Keratinocyte (primary cell): ENCODE data around the gene NKX1-2. TPM values are rescaled to one million over a fixed set of nuclear protein-coding genes. Genes with fewer than 3 reads are reported as not detected.

ENCODE experiments used
- DNase-seq: peaks from one replicate; pipeline ENCODE4 v3.0.0-alpha.2; 2011; ENCODE audit warnings: low read depth, missing footprints, low spot score
- FAIRE-seq: peaks from 2 replicates; lab custom pipeline; 2011; peaks lifted over from hg19 to GRCh38; lab: Jason Lieb, UNC
- H2AFZ ChIP-seq: 2 replicates; pipeline ENCODE4 v1.6.0; 2012; ENCODE audit warnings: low read length, control low read depth, inconsistent platforms; ENCODE audit not compliant: control insufficient read depth
- H3K27ac ChIP-seq: 2 replicates; pipeline ENCODE4 v1.5.1; 2011; ENCODE audit warnings: low read length; ENCODE audit not compliant: control insufficient read depth, insufficient read depth
- H3K27me3 ChIP-seq: 3 replicates; pipeline ENCODE4 v1.6.0; 2011; ENCODE audit warnings: low read length; ENCODE audit not compliant: control insufficient read depth, insufficient read depth; ENCODE audit errors: extremely low read depth
- H3K36me3 ChIP-seq, 2 experiments: 2 replicates in 1 of 2; 3 replicates in 1 of 2; pipeline ENCODE4 v1.5.1; 2011; ENCODE audit warnings: low read length in 2 of 2, mild to moderate bottlenecking in 1 of 2; ENCODE audit not compliant: control insufficient read depth in 2 of 2, insufficient read depth in 2 of 2; ENCODE audit errors: extremely low read depth in 1 of 2
- H3K4me1 ChIP-seq: 3 replicates; pipeline ENCODE4 v1.5.1; 2011; ENCODE audit warnings: low read length; ENCODE audit not compliant: control insufficient read depth, insufficient read depth; ENCODE audit errors: extremely low read depth
- H3K4me2 ChIP-seq: 3 replicates; pipeline ENCODE4 v1.6.0; 2011; ENCODE audit warnings: low read depth, low read length; ENCODE audit not compliant: control insufficient read depth, insufficient read depth; ENCODE audit errors: extremely low read depth
- H3K4me3 ChIP-seq, 3 experiments: fragments of 200-600 bp in 1 of 3; sonication (generic) in 1 of 3; 2 replicates in 2 of 3; 3 replicates in 1 of 3; pipeline ENCODE4 v1.5.1; 2011 to 2016; ENCODE audit warnings: low read length in 3 of 3, mild to moderate bottlenecking in 3 of 3, control low read depth in 2 of 3, inconsistent platforms in 1 of 3, low read depth in 1 of 3, mixed read lengths in 1 of 3, mixed run types in 1 of 3, moderate library complexity in 1 of 3; ENCODE audit not compliant: control insufficient read depth in 2 of 3, insufficient read depth in 2 of 3; ENCODE audit errors: extremely low read depth in 1 of 3
- H3K79me2 ChIP-seq: 2 replicates; pipeline ENCODE4 v1.6.0; 2012; ENCODE audit warnings: low read length; ENCODE audit not compliant: control insufficient read depth, insufficient read depth
- H3K9ac ChIP-seq: 3 replicates; pipeline ENCODE4 v1.6.0; 2011; ENCODE audit warnings: low read length; ENCODE audit not compliant: control insufficient read depth, insufficient read depth; ENCODE audit errors: extremely low read depth
- H3K9me1 ChIP-seq: 3 replicates; pipeline ENCODE4 v1.6.0; 2011; ENCODE audit warnings: low read length; ENCODE audit not compliant: control insufficient read depth, insufficient read depth; ENCODE audit errors: extremely low read depth
- H3K9me3 ChIP-seq: 2 replicates; pipeline ENCODE4 v1.5.1; 2012; ENCODE audit warnings: low read depth, low read length; ENCODE audit not compliant: control insufficient read depth
- H4K20me1 ChIP-seq: 3 replicates; pipeline ENCODE4 v1.6.0; 2011; ENCODE audit warnings: low read length; ENCODE audit not compliant: control insufficient read depth, insufficient read depth; ENCODE audit errors: extremely low read depth
- EZH2 ChIP-seq: IDR thresholded peaks from one replicate; pipeline ENCODE4 v1.6.1; 2012; ENCODE audit warnings: inconsistent platforms, mild to moderate bottlenecking, low read length, moderate library complexity
- dilution Hi-C: fragments of 300-500 bp; cut with MboI; formaldehyde crosslinking; loops from one replicate; pipeline ENCODE4 v1.7.0; 2020; ENCODE audit warnings: low sequenced_read_pairs; ENCODE audit not compliant: extremely low pct_ligation_motif_present
- polyA plus RNA-seq, 5 experiments: library from polyadenylated mRNA; depleted of rRNA in 3 of 5; stranded (reverse) in 3 of 5; stranded (forward) in 1 of 5; unstranded in 1 of 5; fragments of >200 nt; gene quantifications; 1 replicate in 1 of 5; 2 replicates in 3 of 5; 3 replicates in 1 of 5; pipeline versions ENCODE4 v1.2.1 to v1.2.3, GENCODE V29; 2011 to 2012; ENCODE audit warnings: missing spikeins in 2 of 5, low read depth in 1 of 5, low replicate concordance in 1 of 5
- TF ChIP-seq, protein P1 (sequence below), 3 experiments: IDR thresholded peaks in 1 of 3; conservative IDR thresholded peaks in 1 of 3; optimal IDR thresholded peaks in 1 of 3; 2 replicates in 2 of 3; 3 replicates in 1 of 3; pipeline versions ENCODE3 to v1.5.1; 2011; ENCODE audit warnings: low read length in 3 of 3, mild to moderate bottlenecking in 3 of 3, moderate library complexity in 2 of 3, control low read depth in 1 of 3, inconsistent platforms in 1 of 3; ENCODE audit not compliant: insufficient read depth in 2 of 3; ENCODE audit errors: extremely low read depth in 1 of 3

The NKX1-2 gene
- polyA plus RNA-seq, 1 donor (not counting 4 experiments of a cell fraction or from before 2014, with no cell fraction given) = 1.9 TPM

GRCh38 chr10:124458473-124458872, 8.6 kb upstream of the NKX1-2 start:
- Histone ChIP-seq H3K79me2 (peaks cover 5% of the 10 kb centered on the region), H3K9me1 (no peaks in the 10 kb centered on the region), H3K9ac (no peak overlapping the region), H4K20me1 (no peaks in the 10 kb centered on the region), H3K27ac (no peak overlapping the region), H3K4me1 (peaks cover 8% of the 10 kb centered on the region), H2AFZ (no peak overlapping the region), H3K36me3 (no peaks in the 10 kb centered on the region), H3K27me3 (no peaks in the 10 kb centered on the region), H3K9me3 (no peaks in the 10 kb centered on the region), H3K4me2 (no peak overlapping the region), H3K4me3 (no peak overlapping the region)
- FAIRE-seq (peak; percentile 59), DNase-seq (no peak)
- no peak for TF ChIP-seq EZH2
- TF ChIP-seq, protein P1, sequence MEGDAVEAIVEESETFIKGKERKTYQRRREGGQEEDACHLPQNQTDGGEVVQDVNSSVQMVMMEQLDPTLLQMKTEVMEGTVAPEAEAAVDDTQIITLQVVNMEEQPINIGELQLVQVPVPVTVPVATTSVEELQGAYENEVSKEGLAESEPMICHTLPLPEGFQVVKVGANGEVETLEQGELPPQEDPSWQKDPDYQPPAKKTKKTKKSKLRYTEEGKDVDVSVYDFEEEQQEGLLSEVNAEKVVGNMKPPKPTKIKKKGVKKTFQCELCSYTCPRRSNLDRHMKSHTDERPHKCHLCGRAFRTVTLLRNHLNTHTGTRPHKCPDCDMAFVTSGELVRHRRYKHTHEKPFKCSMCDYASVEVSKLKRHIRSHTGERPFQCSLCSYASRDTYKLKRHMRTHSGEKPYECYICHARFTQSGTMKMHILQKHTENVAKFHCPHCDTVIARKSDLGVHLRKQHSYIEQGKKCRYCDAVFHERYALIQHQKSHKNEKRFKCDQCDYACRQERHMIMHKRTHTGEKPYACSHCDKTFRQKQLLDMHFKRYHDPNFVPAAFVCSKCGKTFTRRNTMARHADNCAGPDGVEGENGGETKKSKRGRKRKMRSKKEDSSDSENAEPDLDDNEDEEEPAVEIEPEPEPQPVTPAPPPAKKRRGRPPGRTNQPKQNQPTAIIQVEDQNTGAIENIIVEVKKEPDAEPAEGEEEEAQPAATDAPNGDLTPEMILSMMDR (optimal IDR thresholded peaks at IDR 0.05 in 1 of 3, IDR thresholded peaks at IDR 0.05 in 1 of 3, conservative IDR thresholded peaks at IDR 0.05 in 1 of 3; ENCODE audit: extremely low read depth in 1 of 3, insufficient read depth in 2 of 3, low read length in 3 of 3) = no peak
- dilution Hi-C loops = no loop called here

GRCh38 chr10:124455441-124455840, 5.6 kb upstream of the NKX1-2 start:
- Histone ChIP-seq H3K27ac (no peak overlapping the region), H3K27me3 (no peaks in the 10 kb centered on the region), H2AFZ (no peak overlapping the region), H3K9me3 (no peaks in the 10 kb centered on the region), H3K4me3 (no peak overlapping the region), H3K36me3 (no peaks in the 10 kb centered on the region), H3K9me1 (no peaks in the 10 kb centered on the region), H3K4me1 (peaks cover 6% of the 10 kb centered on the region), H3K79me2 (no peaks in the 10 kb centered on the region), H3K4me2 (no peak overlapping the region), H3K9ac (no peak overlapping the region), H4K20me1 (no peaks in the 10 kb centered on the region)
- DNase-seq (no peak), FAIRE-seq (no peak)
- TF ChIP-seq EZH2 = no peak
- TF ChIP-seq, protein P1 (optimal IDR thresholded peaks at IDR 0.05 in 1 of 3, IDR thresholded peaks at IDR 0.05 in 1 of 3, conservative IDR thresholded peaks at IDR 0.05 in 1 of 3; ENCODE audit: extremely low read depth in 1 of 3, insufficient read depth in 2 of 3, low read length in 3 of 3) = no peak
- dilution Hi-C loops = no loop called here
